ENCODE results near the gene TMCO2. TPM values are rescaled to one million over a fixed set of nuclear protein-coding genes. Genes with fewer than 3 reads are reported as not detected.

TMCO2 gene
- total and polyA plus RNA-seq, 8 donors = not detected

GRCh38 chr1:40232444-40232843, 15.3 kb upstream of the TMCO2 start:
- no peaks in the 10 kb centered on the region for H3K27me3 ChIP-seq
- no peak overlapping the region for H3K27ac ChIP-seq
- peaks cover 30 to 96% (median 92%) of the 10 kb centered on the region in 4 donors for H3K36me3 ChIP-seq
- intact Hi-C loops (cut with DNase I; ENCODE audit: low total_unique reads) = no loop called here
- DNase-seq = peak in 1 of 2 donors; percentile 44
- TF ChIP-seq EP300 (IDR thresholded peaks at IDR 0.05) (no peak), POLR2AphosphoS5 (IDR thresholded peaks at IDR 0.05) (no peak), CTCF (IDR thresholded peaks at IDR 0.05) (no peak), POLR2A (IDR thresholded peaks at IDR 0.05) (no peak)
- no peaks in the 10 kb centered on the region for H3K4me1 ChIP-seq
- 72 to 85% (median 84%) methylated on average over 4 of the region's 4 CpGs for WGBS, 5 donors
- H3K4me3 ChIP-seq = no peak overlapping the region
- H3K9me3 ChIP-seq = no peaks in the 10 kb centered on the region

GRCh38 chr1:40239626-40240025, 8.1 kb upstream of the TMCO2 start:
- no peaks in the 10 kb centered on the region for H3K9me3 ChIP-seq
- peaks cover 0 to 20% (median 14%) of the 10 kb centered on the region in 4 donors for H3K4me1 ChIP-seq
- no peaks in the 10 kb centered on the region for H3K27me3 ChIP-seq
- H3K4me3 ChIP-seq = no peak overlapping the region
- no peak overlapping the region for H3K27ac ChIP-seq
- H3K36me3 ChIP-seq = peaks cover 19 to 53% (median 45%) of the 10 kb centered on the region in 4 donors
- DNase-seq = no peak
- intact Hi-C loops (cut with DNase I; ENCODE audit: low total_unique reads) = no loop called here
- no peak for TF ChIP-seq POLR2A (IDR thresholded peaks at IDR 0.05)
- no peak for TF ChIP-seq CTCF (IDR thresholded peaks at IDR 0.05)
- no peak for TF ChIP-seq POLR2AphosphoS5 (IDR thresholded peaks at IDR 0.05)
- TF ChIP-seq EP300 (IDR thresholded peaks at IDR 0.05) = no peak
- WGBS, 5 donors = 90 to 100% (median 95%) methylated on average over 1 of the region's 1 CpG

- no peak for DNase-seq
- Histone ChIP-seq H3K4me1 (peaks cover 0 to 28% (median 20%) of the 10 kb centered on the region in 4 donors), H3K27ac (no peak overlapping the region), H3K9me3 (no peaks in the 10 kb centered on the region), H3K27me3 (no peaks in the 10 kb centered on the region), H3K4me3 (no peak overlapping the region), H3K36me3 (peaks cover 15 to 46% (median 39%) of the 10 kb centered on the region in 4 donors)
- intact Hi-C loops (cut with DNase I; ENCODE audit: low total_unique reads) = no loop called here
- no peak for TF ChIP-seq CTCF (IDR thresholded peaks at IDR 0.05)
- TF ChIP-seq EP300 (IDR thresholded peaks at IDR 0.05) = no peak
- no peak for TF ChIP-seq POLR2A (IDR thresholded peaks at IDR 0.05)
- no peak for TF ChIP-seq POLR2AphosphoS5 (IDR thresholded peaks at IDR 0.05)
- 82 to 94% (median 89%) methylated on average over 2 of the region's 2 CpGs for WGBS, 5 donors
These were observed 7.3 kb upstream of the TMCO2 start for GRCh38 chr1:40240390-40240789.

- 79 to 90% (median 86%) methylated on average over 1 of the region's 1 CpG for WGBS, 5 donors
- TF ChIP-seq CTCF (IDR thresholded peaks at IDR 0.05) (no peak), EP300 (IDR thresholded peaks at IDR 0.05) (no peak), POLR2AphosphoS5 (IDR thresholded peaks at IDR 0.05) (no peak), POLR2A (IDR thresholded peaks at IDR 0.05) (no peak)
- peaks cover 8 to 36% (median 29%) of the 10 kb centered on the region in 4 donors for H3K36me3 ChIP-seq
- intact Hi-C loops (cut with DNase I; ENCODE audit: low total_unique reads) = no loop called here
- no peak overlapping the region for H3K27ac ChIP-seq
- no peak for DNase-seq
- H3K9me3 ChIP-seq = no peaks in the 10 kb centered on the region
- H3K27me3 ChIP-seq = no peaks in the 10 kb centered on the region
- no peak overlapping the region for H3K4me3 ChIP-seq
- H3K4me1 ChIP-seq = peaks cover 0 to 31% (median 20%) of the 10 kb centered on the region in 4 donors
These were observed 6.4 kb upstream of the TMCO2 start for GRCh38 chr1:40241362-40241761.

All from stomach (tissue), 9 donors.